ENCODE results near the gene FAM50A. TPM values are rescaled to one million over a fixed set of nuclear protein-coding genes. Genes with fewer than 3 reads are reported as not detected.
"Not testable (repeated sequence)": the region's sequence is repeated elsewhere in the genome, so short reads cannot be mapped to it uniquely, and the experiment has no call there.

Gene FAM50A
- total and polyA plus RNA-seq, 4 donors, result 57.1 to 246 (median 100) TPM

DNA sequence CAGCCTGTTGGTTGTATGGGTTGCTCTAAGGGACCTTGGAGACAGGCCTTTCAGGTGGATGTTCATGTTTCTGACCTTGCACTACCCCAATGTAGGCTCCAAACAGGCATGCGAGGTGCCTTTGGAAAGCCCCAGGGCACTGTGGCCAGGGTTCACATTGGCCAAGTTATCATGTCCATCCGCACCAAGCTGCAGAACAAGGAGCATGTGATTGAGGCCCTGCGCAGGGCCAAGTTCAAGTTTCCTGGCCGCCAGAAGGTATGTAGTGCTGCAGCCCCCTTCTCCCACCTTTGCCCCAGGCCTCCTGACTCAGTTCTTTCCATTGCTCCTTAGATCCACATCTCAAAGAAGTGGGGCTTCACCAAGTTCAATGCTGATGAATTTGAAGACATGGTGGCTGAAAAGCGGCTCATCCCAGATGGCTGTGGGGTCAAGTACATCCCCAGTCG lies 43.5 kb upstream of the FAM50A start:
- not testable (repeated sequence) for H3K9me3 ChIP-seq (ENCODE audit: control insufficient read depth, low read length); H3K4me3 ChIP-seq (ENCODE audit: low read length in 2 of 2); H3K36me3 ChIP-seq (ENCODE audit: control insufficient read depth in 1 of 2, insufficient read depth in 2 of 2, low read length in 1 of 2); DNase-seq; ATAC-seq (ENCODE audit: low FRiP score); H3K27ac ChIP-seq (ENCODE audit: low read depth in 1 of 2, low read length in 2 of 2); H3K27me3 ChIP-seq (ENCODE audit: control insufficient read depth in 1 of 2, insufficient read depth in 2 of 2, low read length in 1 of 2); H3K4me1 ChIP-seq (ENCODE audit: control insufficient read depth in 1 of 2, insufficient read depth in 2 of 2, low read length in 2 of 2)
- WGBS, 2 donors, result 50 to 70% methylated on average over 6 of the region's 6 CpGs
- intact Hi-C loops (cut with DNase I), result loop anchor here in 1 of 2 donors (10.0 kb wide), 1 partner anchor 134 kb away; no protein-coding TSS in a partner anchor

DNA sequence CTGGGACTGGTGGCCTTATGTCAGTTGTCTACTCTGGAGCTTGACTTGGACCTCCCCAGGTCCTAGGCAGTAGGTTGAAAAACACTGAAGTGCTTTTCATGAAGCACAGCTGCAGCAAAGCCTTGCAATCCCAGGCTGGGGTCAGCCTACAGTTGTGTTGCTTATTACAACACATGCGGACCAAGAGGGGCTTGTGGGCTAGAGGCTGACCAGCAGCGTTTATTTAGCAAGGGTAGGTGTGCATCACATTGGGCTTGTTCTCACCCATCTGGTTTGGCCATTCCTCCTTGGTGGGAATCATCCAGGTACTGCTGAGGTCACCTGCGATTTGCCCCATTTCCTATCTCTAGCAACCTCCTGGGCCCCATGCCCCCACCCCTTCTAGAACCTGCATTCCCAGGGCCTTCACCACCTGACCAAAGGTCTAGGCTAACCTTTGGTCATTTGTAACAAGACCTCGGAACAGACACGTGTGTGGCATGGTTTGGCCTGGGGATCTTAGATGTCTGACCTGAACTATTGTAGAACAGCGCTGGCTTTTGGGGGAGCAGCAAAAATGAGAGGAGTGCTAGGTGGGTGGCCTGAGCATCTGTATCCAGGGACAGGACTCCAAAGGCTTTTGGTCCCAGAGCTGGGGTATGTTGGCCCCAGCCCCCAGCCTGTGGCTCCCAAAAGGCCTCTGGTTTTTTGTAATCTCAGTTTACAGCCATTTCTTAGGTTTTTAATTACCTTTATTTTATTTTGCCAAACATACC lies 42.7 kb upstream of the FAM50A start:
- no peak for ATAC-seq (ENCODE audit: low FRiP score)
- WGBS, 2 donors, result 32 to 51% methylated on average over 6 of the region's 6 CpGs
- DNase-seq, result no peak

DNA sequence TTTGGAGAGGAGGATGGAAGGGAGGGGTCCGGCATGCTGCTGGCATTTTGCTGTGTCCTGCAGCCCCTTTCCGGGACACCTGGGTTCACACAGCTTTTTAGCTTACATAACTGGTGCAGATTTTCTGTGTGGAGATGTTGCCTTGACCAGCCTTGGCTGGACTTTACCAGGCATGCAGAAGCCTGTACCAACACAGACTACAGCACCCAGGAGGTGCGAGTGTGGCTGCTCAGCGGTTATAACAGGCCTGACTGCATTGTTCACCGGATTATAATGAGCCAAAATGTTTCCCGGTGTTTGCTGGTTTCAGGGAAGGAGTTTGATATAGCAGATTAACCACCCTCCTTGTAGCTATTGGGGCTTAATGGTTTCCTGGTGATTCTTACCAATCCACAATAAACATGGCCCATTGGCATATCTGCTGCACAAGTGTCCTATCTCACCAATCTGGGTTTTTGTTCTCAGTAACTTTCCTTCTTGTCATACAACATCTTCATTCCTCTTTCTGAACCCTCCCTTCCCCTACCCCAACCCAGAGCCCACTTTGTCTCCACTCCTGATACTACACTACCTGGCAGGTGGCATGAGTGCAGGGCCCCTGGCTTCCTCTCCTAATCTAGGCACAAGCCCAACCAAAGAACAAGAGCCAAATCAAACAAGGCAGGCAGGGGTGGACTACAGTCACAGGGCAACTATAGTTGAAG lies 41.9 kb upstream of the FAM50A start:
- H3K27ac ChIP-seq (ENCODE audit: low read depth in 1 of 2, low read length in 2 of 2), result no peak overlapping the region
- DNase-seq (no peak), ATAC-seq (ENCODE audit: low FRiP score) (no peak)
- no peaks in the 10 kb centered on the region for H3K9me3 ChIP-seq (ENCODE audit: control insufficient read depth, low read length)
- H3K4me3 ChIP-seq (ENCODE audit: low read length in 2 of 2), result no peak overlapping the region
- WGBS, 2 donors, result 24 to 48% methylated on average over 6 of the region's 6 CpGs
- H3K4me1 ChIP-seq (ENCODE audit: control insufficient read depth in 1 of 2, insufficient read depth in 2 of 2, low read length in 2 of 2), result no peaks in the 10 kb centered on the region
- intact Hi-C loops (cut with DNase I), result loop anchor here in 1 of 2 donors (10.0 kb wide), 1 partner anchor 133 kb away; no protein-coding TSS in a partner anchor
- no peaks in the 10 kb centered on the region for H3K27me3 ChIP-seq (ENCODE audit: control insufficient read depth in 1 of 2, insufficient read depth in 2 of 2, low read length in 1 of 2)
- peaks cover 0 to 1% of the 10 kb centered on the region in 2 donors for H3K36me3 ChIP-seq (ENCODE audit: control insufficient read depth in 1 of 2, insufficient read depth in 2 of 2, low read length in 1 of 2)

More for the DNA sequence above, 42.7 kb upstream of the FAM50A start:
- Histone ChIP-seq H3K4me3 (ENCODE audit: low read length in 2 of 2) (no peak overlapping the region), H3K27ac (ENCODE audit: low read depth in 1 of 2, low read length in 2 of 2) (no peak overlapping the region), H3K27me3 (ENCODE audit: control insufficient read depth in 1 of 2, insufficient read depth in 2 of 2, low read length in 1 of 2) (no peaks in the 10 kb centered on the region), H3K4me1 (ENCODE audit: control insufficient read depth in 1 of 2, insufficient read depth in 2 of 2, low read length in 2 of 2) (no peaks in the 10 kb centered on the region), H3K36me3 (ENCODE audit: control insufficient read depth in 1 of 2, insufficient read depth in 2 of 2, low read length in 1 of 2) (peaks cover 0 to 1% of the 10 kb centered on the region in 2 donors), H3K9me3 (ENCODE audit: control insufficient read depth, low read length) (no peaks in the 10 kb centered on the region)
- intact Hi-C loops (cut with DNase I), result loop anchor here in 1 of 2 donors (10.0 kb wide), 1 partner anchor 134 kb away; no protein-coding TSS in a partner anchor

DNA sequence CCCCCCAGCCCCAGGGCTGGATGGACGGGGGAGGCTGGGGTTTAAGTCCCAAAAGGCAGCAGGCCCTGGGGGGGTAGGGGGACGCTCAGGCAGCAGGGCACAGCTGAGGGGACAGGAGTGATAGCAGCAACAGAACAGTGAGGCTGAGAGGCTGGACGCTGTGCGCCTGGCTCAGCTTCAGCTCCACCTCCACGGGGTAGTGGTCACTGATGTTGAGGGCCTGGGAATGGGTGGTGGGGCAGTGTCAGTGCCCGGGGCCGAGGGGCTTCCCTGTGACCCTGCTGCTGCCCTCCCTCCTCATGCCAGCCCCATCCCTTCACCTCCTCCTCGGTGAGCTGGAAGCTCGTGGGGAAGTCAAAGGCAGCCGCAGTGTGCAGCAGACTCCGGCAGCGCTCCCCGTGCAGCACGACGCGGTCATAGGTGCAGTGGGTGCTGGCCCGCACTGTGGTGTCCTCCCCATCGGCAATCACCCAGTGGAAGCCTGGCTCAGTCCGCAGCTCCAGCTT lies 41.3 kb upstream of the FAM50A start:
- ATAC-seq (ENCODE audit: low FRiP score), result no peak
- 64 to 75% methylated on average over 19 of the region's 19 CpGs for WGBS, 2 donors

DNA sequence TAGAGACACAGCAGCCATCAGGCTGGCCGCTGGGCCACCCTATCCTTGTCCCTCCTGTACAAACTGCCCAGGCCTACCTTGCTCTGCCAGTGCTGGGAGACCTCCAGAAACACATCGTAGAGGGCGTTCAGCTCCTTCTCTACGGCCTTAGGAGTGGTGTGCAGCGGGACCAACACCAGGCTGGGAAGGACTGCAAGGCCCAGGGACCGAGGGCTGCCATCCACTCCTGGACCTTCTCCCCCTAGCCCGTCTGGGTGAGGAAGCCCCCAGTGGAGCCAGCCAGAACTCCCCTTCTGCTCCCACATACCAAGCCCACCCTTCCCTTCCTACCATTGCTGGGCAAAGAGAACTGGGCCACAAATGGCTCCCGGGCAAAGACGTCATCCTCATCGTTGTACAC lies 40.7 kb upstream of the FAM50A start:
- no peaks in the 10 kb centered on the region for H3K9me3 ChIP-seq (ENCODE audit: control insufficient read depth, low read length)
- intact Hi-C loops (cut with DNase I), result loop anchor here in 1 of 2 donors (10.0 kb wide), 1 partner anchor 132 kb away; no protein-coding TSS in a partner anchor
- H3K4me1 ChIP-seq (ENCODE audit: control insufficient read depth in 1 of 2, insufficient read depth in 2 of 2, low read length in 2 of 2), result no peaks in the 10 kb centered on the region
- WGBS, 2 donors, result 80 to 81% methylated on average over 10 of the region's 10 CpGs
- H3K27ac ChIP-seq (ENCODE audit: low read depth in 1 of 2, low read length in 2 of 2), result no peak overlapping the region
- ATAC-seq (ENCODE audit: low FRiP score) (no peak), DNase-seq (no peak)
- peaks cover 0 to 1% of the 10 kb centered on the region in 2 donors for H3K36me3 ChIP-seq (ENCODE audit: control insufficient read depth in 1 of 2, insufficient read depth in 2 of 2, low read length in 1 of 2)
- H3K27me3 ChIP-seq (ENCODE audit: control insufficient read depth in 1 of 2, insufficient read depth in 2 of 2, low read length in 1 of 2), result no peaks in the 10 kb centered on the region
- H3K4me3 ChIP-seq (ENCODE audit: low read length in 2 of 2), result no peak overlapping the region

More for the DNA sequence above, 41.3 kb upstream of the FAM50A start:
- Histone ChIP-seq H3K27ac (ENCODE audit: low read depth in 1 of 2, low read length in 2 of 2) (no peak overlapping the region), H3K4me1 (ENCODE audit: control insufficient read depth in 1 of 2, insufficient read depth in 2 of 2, low read length in 2 of 2) (no peaks in the 10 kb centered on the region), H3K27me3 (ENCODE audit: control insufficient read depth in 1 of 2, insufficient read depth in 2 of 2, low read length in 1 of 2) (no peaks in the 10 kb centered on the region), H3K9me3 (ENCODE audit: control insufficient read depth, low read length) (no peaks in the 10 kb centered on the region), H3K36me3 (ENCODE audit: control insufficient read depth in 1 of 2, insufficient read depth in 2 of 2, low read length in 1 of 2) (peaks cover 0 to 1% of the 10 kb centered on the region in 2 donors), H3K4me3 (ENCODE audit: low read length in 2 of 2) (no peak overlapping the region)
- no peak for DNase-seq
- intact Hi-C loops (cut with DNase I), result loop anchor here in 1 of 2 donors (10.0 kb wide), 1 partner anchor 132 kb away; no protein-coding TSS in a partner anchor

DNA sequence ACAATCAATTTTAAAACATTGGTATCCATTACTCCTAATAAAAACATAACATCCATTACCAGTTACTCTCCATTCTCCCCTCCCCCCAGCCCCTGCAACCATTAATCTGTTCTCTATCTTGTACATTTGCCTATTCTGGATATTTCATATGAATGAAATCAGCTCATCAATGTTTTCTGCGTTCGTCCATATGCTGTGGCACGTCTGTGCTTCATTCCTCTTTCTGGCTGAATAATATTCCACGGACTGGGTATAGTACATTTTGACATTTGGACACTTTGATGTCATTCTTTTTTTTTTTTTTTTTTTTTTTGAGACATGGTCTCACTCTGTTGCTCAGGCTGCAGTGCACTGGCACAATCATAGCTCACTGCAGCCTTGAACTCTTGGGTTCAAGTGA lies 40.1 kb upstream of the FAM50A start:
- H3K27me3 ChIP-seq (ENCODE audit: control insufficient read depth in 1 of 2, insufficient read depth in 2 of 2, low read length in 1 of 2), result no peaks in the 10 kb centered on the region
- H3K27ac ChIP-seq (ENCODE audit: low read depth in 1 of 2, low read length in 2 of 2), result no peak overlapping the region
- H3K9me3 ChIP-seq (ENCODE audit: control insufficient read depth, low read length), result no peaks in the 10 kb centered on the region
- H3K4me1 ChIP-seq (ENCODE audit: control insufficient read depth in 1 of 2, insufficient read depth in 2 of 2, low read length in 2 of 2), result no peaks in the 10 kb centered on the region
- no peak overlapping the region for H3K4me3 ChIP-seq (ENCODE audit: low read length in 2 of 2)
- DNase-seq (no peak), ATAC-seq (ENCODE audit: low FRiP score) (no peak)
- 77 to 89% methylated on average over 4 of the region's 4 CpGs for WGBS, 2 donors
- intact Hi-C loops (cut with DNase I), result loop anchor here in 1 of 2 donors (10.0 kb wide), 1 partner anchor 131 kb away; no protein-coding TSS in a partner anchor
- peaks cover 0 to 1% of the 10 kb centered on the region in 2 donors for H3K36me3 ChIP-seq (ENCODE audit: control insufficient read depth in 1 of 2, insufficient read depth in 2 of 2, low read length in 1 of 2)

DNA sequence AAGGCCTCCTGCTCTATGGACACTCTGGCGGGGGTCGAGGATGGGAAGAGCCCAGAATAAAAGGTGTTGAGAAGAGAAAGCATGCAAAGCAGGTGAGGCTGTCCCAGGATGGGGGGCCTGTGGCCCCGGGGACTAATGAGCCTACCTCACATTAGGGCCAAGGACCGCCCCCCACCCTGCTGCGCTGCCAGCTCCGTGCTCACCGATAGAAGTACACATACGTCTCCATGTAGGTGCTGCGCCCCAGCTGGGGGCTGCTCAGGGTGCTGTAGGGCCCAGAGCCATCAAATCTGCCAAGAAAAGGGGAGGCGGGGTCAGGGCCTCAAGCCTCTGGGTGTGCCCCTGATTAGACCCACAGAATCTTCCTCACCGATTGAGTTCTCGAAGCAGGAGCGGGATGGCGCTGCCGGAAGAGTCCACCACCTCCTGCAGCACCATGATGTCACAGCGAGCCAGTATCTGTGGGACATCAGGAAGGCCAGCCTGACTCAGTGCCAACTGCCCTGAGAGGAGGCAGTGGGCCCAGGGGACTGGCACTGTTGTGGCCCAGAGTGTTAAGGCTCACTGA lies 39.2 kb upstream of the FAM50A start:
- intact Hi-C loops (cut with DNase I), result loop anchor here in 1 of 2 donors (10.0 kb wide), 1 partner anchor 130 kb away; no protein-coding TSS in a partner anchor
- Histone ChIP-seq H3K27ac (ENCODE audit: low read depth in 1 of 2, low read length in 2 of 2) (no peak overlapping the region), H3K27me3 (ENCODE audit: control insufficient read depth in 1 of 2, insufficient read depth in 2 of 2, low read length in 1 of 2) (no peaks in the 10 kb centered on the region), H3K4me3 (ENCODE audit: low read length in 2 of 2) (no peak overlapping the region), H3K4me1 (ENCODE audit: control insufficient read depth in 1 of 2, insufficient read depth in 2 of 2, low read length in 2 of 2) (no peaks in the 10 kb centered on the region), H3K36me3 (ENCODE audit: control insufficient read depth in 1 of 2, insufficient read depth in 2 of 2, low read length in 1 of 2) (peaks cover 0 to 1% of the 10 kb centered on the region in 2 donors), H3K9me3 (ENCODE audit: control insufficient read depth, low read length) (no peaks in the 10 kb centered on the region)
- 88 to 89% methylated on average over 16 of the region's 16 CpGs for WGBS, 2 donors
- no peak for ATAC-seq (ENCODE audit: low FRiP score)
- no peak for DNase-seq

DNA sequence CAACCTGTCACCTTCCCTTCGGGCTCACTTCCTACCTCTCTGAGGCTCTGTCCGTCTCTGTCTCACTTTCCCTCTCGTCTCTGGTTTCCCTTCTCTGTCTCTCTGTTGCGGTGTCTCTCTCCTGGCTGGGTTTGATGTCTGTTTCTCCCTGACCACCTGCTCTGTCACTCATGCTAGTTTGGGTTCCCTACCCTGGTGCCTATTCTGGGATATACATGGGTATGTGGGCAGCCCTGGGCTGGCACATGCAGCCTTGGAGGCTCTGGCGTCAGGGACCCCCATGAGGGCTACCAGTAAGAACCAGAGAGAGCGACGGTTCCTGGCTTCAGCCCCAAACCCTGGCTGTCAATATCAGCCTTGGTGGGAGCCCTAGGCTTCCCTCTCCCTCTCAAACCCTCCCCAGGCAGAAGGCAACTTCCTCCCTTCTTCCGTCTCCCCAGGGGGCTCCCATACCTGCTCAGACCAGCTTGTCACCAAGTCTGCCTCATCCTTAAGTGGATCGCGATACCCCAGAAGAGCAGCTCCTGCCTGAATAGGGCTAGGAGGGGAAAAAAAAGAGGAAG lies 35.2 kb upstream of the FAM50A start:
- Histone ChIP-seq H3K9me3 (ENCODE audit: control insufficient read depth, low read length) (no peaks in the 10 kb centered on the region), H3K36me3 (ENCODE audit: control insufficient read depth in 1 of 2, insufficient read depth in 2 of 2, low read length in 1 of 2) (no peaks in the 10 kb centered on the region), H3K4me1 (ENCODE audit: control insufficient read depth in 1 of 2, insufficient read depth in 2 of 2, low read length in 2 of 2) (no peaks in the 10 kb centered on the region), H3K27ac (ENCODE audit: low read depth in 1 of 2, low read length in 2 of 2) (peak overlapping the region in 1 of 2 donors; percentile 42), H3K4me3 (ENCODE audit: low read length in 2 of 2) (peak overlapping the region in 1 of 2 donors; percentile 1), H3K27me3 (ENCODE audit: control insufficient read depth in 1 of 2, insufficient read depth in 2 of 2, low read length in 1 of 2) (no peaks in the 10 kb centered on the region)
- no peak for ATAC-seq (ENCODE audit: low FRiP score)
- intact Hi-C loops (cut with DNase I), result loop anchor here in 1 of 2 donors (10.0 kb wide), 1 partner anchor 126 kb away; no protein-coding TSS in a partner anchor
- DNase-seq, result no peak
- 7 to 39% methylated on average over 10 of the region's 10 CpGs for WGBS, 2 donors

Data from aorta (tissue), 5 donors.